H9 (cell line): Measurements from ENCODE around the gene PSMD7. TPM values are rescaled to one million over a fixed set of nuclear protein-coding genes. Genes with fewer than 3 reads are reported as not detected.

Experiments used
- DNase-seq: peaks from one replicate; pipeline ENCODE4 v3.0.0-alpha.2; 2017
- H2AFZ ChIP-seq: one replicate; pipeline ENCODE4 v1.6.1; 2013; ENCODE audit warnings: mild to moderate bottlenecking, low read length, control low read depth, moderate library complexity
- H2AK5ac ChIP-seq: 2 replicates; pipeline ENCODE4 v1.6.1; 2013; ENCODE audit warnings: low read length, control low read depth, mixed read lengths; ENCODE audit not compliant: insufficient read length
- H2BK120ac ChIP-seq: one replicate; pipeline ENCODE4 v1.6.1; 2013; ENCODE audit warnings: low read depth, mild to moderate bottlenecking, low read length, control low read depth, inconsistent platforms; ENCODE audit not compliant: poor library complexity, severe bottlenecking
- H2BK12ac ChIP-seq: 2 replicates; pipeline ENCODE4 v1.6.1; 2013; ENCODE audit warnings: low read length, control low read depth, mixed read lengths, low read depth; ENCODE audit not compliant: insufficient read length
- H2BK15ac ChIP-seq: 2 replicates; pipeline ENCODE4 v1.6.1; 2013; ENCODE audit warnings: low read depth, low read length, control low read depth
- H2BK20ac ChIP-seq: one replicate; pipeline ENCODE4 v1.6.1; 2013; ENCODE audit warnings: low read depth, mild to moderate bottlenecking, low read length, control low read depth, inconsistent platforms; ENCODE audit not compliant: poor library complexity, severe bottlenecking
- H2BK5ac ChIP-seq: 2 replicates; pipeline ENCODE4 v1.6.1; 2013; ENCODE audit warnings: low read length, control low read depth, mixed read lengths; ENCODE audit not compliant: insufficient read length
- H3K14ac ChIP-seq: 2 replicates; pipeline ENCODE4 v1.6.1; 2013; ENCODE audit warnings: low read length, control low read depth; ENCODE audit not compliant: insufficient read depth
- H3K18ac ChIP-seq: 2 replicates; pipeline ENCODE4 v1.6.1; 2013; ENCODE audit warnings: low read depth, mild to moderate bottlenecking, mixed read lengths, low read length, control low read depth; ENCODE audit not compliant: insufficient read length
- H3K23ac ChIP-seq: 2 replicates; pipeline ENCODE4 v1.6.1; 2013; ENCODE audit warnings: low read length, control low read depth, mixed read lengths, low read depth; ENCODE audit not compliant: insufficient read length
- H3K23me2 ChIP-seq: 2 replicates; pipeline ENCODE4 v1.6.1; 2013; ENCODE audit warnings: low read depth, mild to moderate bottlenecking, mixed read lengths, low read length, control low read depth; ENCODE audit not compliant: insufficient read length, poor library complexity, severe bottlenecking
- H3K27ac ChIP-seq: 2 replicates; pipeline ENCODE4 v1.5.1; 2013; ENCODE audit warnings: low read length, control low read depth, mixed read lengths, low read depth; ENCODE audit not compliant: insufficient read length
- H3K27me3 ChIP-seq: 2 replicates; pipeline ENCODE4 v1.6.1; 2013; ENCODE audit warnings: low read length, control low read depth, inconsistent platforms; ENCODE audit not compliant: insufficient read depth
- H3K4ac ChIP-seq: 2 replicates; pipeline ENCODE4 v1.6.1; 2013; ENCODE audit warnings: low read depth, mild to moderate bottlenecking, control low read depth, inconsistent platforms, low read length, moderate library complexity
- H3K4me1 ChIP-seq: 2 replicates; pipeline ENCODE4 v1.6.1; 2013; ENCODE audit warnings: low read length, control low read depth, inconsistent platforms; ENCODE audit not compliant: insufficient read depth
- H3K4me2 ChIP-seq: 2 replicates; pipeline ENCODE4 v1.6.1; 2013; ENCODE audit warnings: low read length, control low read depth, mixed read lengths; ENCODE audit not compliant: insufficient read length, insufficient read depth
- H3K56ac ChIP-seq: 2 replicates; pipeline ENCODE4 v1.6.1; 2013; ENCODE audit warnings: low read depth, mild to moderate bottlenecking, mixed read lengths, low read length, control low read depth; ENCODE audit not compliant: insufficient read length
- H3K79me1 ChIP-seq: 2 replicates; pipeline ENCODE4 v1.6.1; 2013; ENCODE audit warnings: low read depth, mild to moderate bottlenecking, moderate library complexity, low read length, control low read depth, inconsistent platforms; ENCODE audit not compliant: insufficient read depth, poor library complexity, severe bottlenecking
- H3K79me2 ChIP-seq: 2 replicates; pipeline ENCODE4 v1.6.1; 2013; ENCODE audit warnings: low read length, control low read depth, inconsistent platforms; ENCODE audit not compliant: insufficient read depth
- H3K9ac ChIP-seq: 2 replicates; pipeline ENCODE4 v1.6.1; 2013; ENCODE audit warnings: low read length, control low read depth, mixed read lengths; ENCODE audit not compliant: insufficient read length; ENCODE audit errors: extremely low read depth
- H3K9me3 ChIP-seq: one replicate; pipeline ENCODE4 v1.6.1; 2013; ENCODE audit warnings: low read depth, low read length, inconsistent platforms; ENCODE audit not compliant: control insufficient read depth
- H3T11ph ChIP-seq: one replicate; pipeline ENCODE4 v1.6.1; 2013; ENCODE audit warnings: mild to moderate bottlenecking, low read length, control low read depth, inconsistent platforms
- H4K20me1 ChIP-seq: one replicate; pipeline ENCODE4 v1.6.1; 2013; ENCODE audit not compliant: control insufficient read depth, insufficient read length, insufficient read depth
- H4K5ac ChIP-seq: 2 replicates; pipeline ENCODE4 v1.6.1; 2013; ENCODE audit warnings: low read depth, mild to moderate bottlenecking, mixed read lengths, low read length, control low read depth; ENCODE audit not compliant: insufficient read length
- H4K8ac ChIP-seq: replicated peaks from 2 replicates; pipeline ENCODE4 v1.6.1; 2013; ENCODE audit warnings: low read length, control low read depth, mixed read lengths, low read depth; ENCODE audit not compliant: insufficient read length
- H4K91ac ChIP-seq: 2 replicates; pipeline ENCODE4 v1.6.1; 2013; ENCODE audit warnings: low read depth, mild to moderate bottlenecking, moderate library complexity, mixed read lengths, low read length, control low read depth; ENCODE audit not compliant: insufficient read length
- H3K27ac Mint-ChIP-seq, 3 experiments: 2 replicates in 2 of 3; 3 replicates in 1 of 3; pipeline ENCODE4 v1.8.0; 2020 to 2021; ENCODE audit warnings: mixed read lengths in 3 of 3, mild to moderate bottlenecking in 1 of 3, moderate library complexity in 1 of 3
- H3K27me3 Mint-ChIP-seq: 2 replicates; pipeline ENCODE4 v1.8.0; 2021; ENCODE audit warnings: low read depth, mild to moderate bottlenecking, moderate library complexity, mixed read lengths
- H3K36me3 Mint-ChIP-seq, 3 experiments: 2 replicates in 2 of 3; 3 replicates in 1 of 3; pipeline ENCODE4 v1.8.0; 2020 to 2021; ENCODE audit warnings: low read depth in 3 of 3, mixed read lengths in 3 of 3; ENCODE audit not compliant: insufficient read depth in 1 of 3
- H3K4me1 Mint-ChIP-seq, 2 experiments: 2 replicates each; pipeline ENCODE4 v1.8.0; 2020; ENCODE audit warnings: mixed read lengths in 2 of 2
- H3K4me3 Mint-ChIP-seq, 2 experiments: 2 replicates in 1 of 2; 3 replicates in 1 of 2; pipeline ENCODE4 v1.8.0; 2020 to 2021; ENCODE audit warnings: mild to moderate bottlenecking in 2 of 2, mixed read lengths in 2 of 2, moderate library complexity in 1 of 2
- H3K9me3 Mint-ChIP-seq, 2 experiments: 2 replicates in 1 of 2; 3 replicates in 1 of 2; pipeline ENCODE4 v1.8.0; 2020; ENCODE audit warnings: mild to moderate bottlenecking in 2 of 2, mixed read lengths in 2 of 2, moderate library complexity in 1 of 2
- WGBS: extraction: QIAGEN DNeasy Blood & Tissue Kit; methylation state at CpG from one replicate; pipeline ENCODE4 v1.1.7; 2013; ENCODE audit warnings: missing lambda C conversion rate, low lambda C conversion rate, mixed read lengths; ENCODE audit not compliant: insufficient read length; ENCODE audit errors: extremely low coverage; 5-methylcytosine and 5-hydroxymethylcytosine counted together
- total RNA-seq: library from RNA; stranded (reverse); gene quantifications from 2 replicates; pipeline ENCODE4 v1.2.1, GENCODE V29; 2021
- TF ChIP-seq, protein P1 (sequence below): fragments of 200-600 bp; sonication (generic); conservative IDR thresholded peaks from 3 replicates; pipeline ENCODE4 v1.8.0; 2021; ENCODE audit warnings: antibody characterized with exemption, mild to moderate bottlenecking

The PSMD7 gene
- total RNA-seq, 1 experiment from 2014 or later, result 140 TPM

DNA sequence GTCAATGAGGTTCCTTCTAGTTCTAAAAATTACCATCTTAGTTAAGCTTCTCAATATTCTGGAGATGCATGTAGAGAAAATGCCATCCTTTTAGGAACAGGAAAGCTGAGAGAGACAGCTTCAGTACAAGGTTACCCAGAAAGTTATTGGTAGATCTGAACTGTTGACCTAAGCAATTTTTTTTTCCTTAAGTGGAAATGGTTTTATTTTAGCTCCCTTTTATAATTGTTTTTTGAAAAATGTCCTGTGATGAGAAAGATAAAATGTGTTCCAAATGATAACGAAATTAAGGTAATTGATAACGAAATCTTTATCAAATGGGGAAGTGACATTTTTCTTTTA is 8.2 kb downstream of the PSMD7 start:
- H3K4me1 ChIP-seq, result no peaks in the 10 kb centered on the region
- no peaks in the 10 kb centered on the region for H3K79me2 ChIP-seq
- no peak for DNase-seq
- H2BK5ac ChIP-seq, result no peak overlapping the region
- Mint-ChIP-seq H3K36me3 (peaks cover 38 to 77% (median 67%) of the 10 kb centered on the region in 3 experiments; a peak in 6 of 7 replicates), H3K27ac (no peak overlapping the region), H3K9me3 (no peaks in the 10 kb centered on the region), H3K27me3 (no peaks in the 10 kb centered on the region), H3K4me1 (no peaks in the 10 kb centered on the region), H3K4me3 (no peak overlapping the region)
- no peaks in the 10 kb centered on the region for H4K20me1 ChIP-seq
- no peaks in the 10 kb centered on the region for H3K27me3 ChIP-seq
- no peak overlapping the region for H3K9ac ChIP-seq
- H3K9me3 ChIP-seq, result no peaks in the 10 kb centered on the region
- H3T11ph ChIP-seq, result no peak overlapping the region
- H3K14ac ChIP-seq, result no peak overlapping the region
- no peak overlapping the region for H3K56ac ChIP-seq
- H4K5ac ChIP-seq, result no peak overlapping the region
- no peak overlapping the region for H2BK15ac ChIP-seq
- no peak overlapping the region for H3K4me2 ChIP-seq
- H3K23me2 ChIP-seq, result no peaks in the 10 kb centered on the region
- no peak overlapping the region for H4K91ac ChIP-seq
- H2AFZ ChIP-seq, result no peak overlapping the region
- H2BK12ac ChIP-seq, result no peak overlapping the region
- no peak overlapping the region for H3K27ac ChIP-seq
- H2AK5ac ChIP-seq, result no peak overlapping the region
- no peak overlapping the region for H3K23ac ChIP-seq
- TF ChIP-seq, protein P1, sequence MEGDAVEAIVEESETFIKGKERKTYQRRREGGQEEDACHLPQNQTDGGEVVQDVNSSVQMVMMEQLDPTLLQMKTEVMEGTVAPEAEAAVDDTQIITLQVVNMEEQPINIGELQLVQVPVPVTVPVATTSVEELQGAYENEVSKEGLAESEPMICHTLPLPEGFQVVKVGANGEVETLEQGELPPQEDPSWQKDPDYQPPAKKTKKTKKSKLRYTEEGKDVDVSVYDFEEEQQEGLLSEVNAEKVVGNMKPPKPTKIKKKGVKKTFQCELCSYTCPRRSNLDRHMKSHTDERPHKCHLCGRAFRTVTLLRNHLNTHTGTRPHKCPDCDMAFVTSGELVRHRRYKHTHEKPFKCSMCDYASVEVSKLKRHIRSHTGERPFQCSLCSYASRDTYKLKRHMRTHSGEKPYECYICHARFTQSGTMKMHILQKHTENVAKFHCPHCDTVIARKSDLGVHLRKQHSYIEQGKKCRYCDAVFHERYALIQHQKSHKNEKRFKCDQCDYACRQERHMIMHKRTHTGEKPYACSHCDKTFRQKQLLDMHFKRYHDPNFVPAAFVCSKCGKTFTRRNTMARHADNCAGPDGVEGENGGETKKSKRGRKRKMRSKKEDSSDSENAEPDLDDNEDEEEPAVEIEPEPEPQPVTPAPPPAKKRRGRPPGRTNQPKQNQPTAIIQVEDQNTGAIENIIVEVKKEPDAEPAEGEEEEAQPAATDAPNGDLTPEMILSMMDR, result no peak
- no peak overlapping the region for H3K18ac ChIP-seq
- H3K79me1 ChIP-seq, result no peaks in the 10 kb centered on the region
- H2BK120ac ChIP-seq, result no peak overlapping the region
- H2BK20ac ChIP-seq, result no peak overlapping the region
- WGBS, result no CpG with 5 or more reads among the region's 2 CpGs
- H4K8ac ChIP-seq, result no peak overlapping the region
- H3K4ac ChIP-seq, result no peak overlapping the region
